Medulla oblongata (tissue), 1 donor: ENCODE data around the gene HDAC4.

Experiments
- DNase-seq: peaks from one replicate; pipeline ENCODE4 v3.0.0-alpha.2; 2015; ENCODE audit errors: extremely low spot score

The HDAC4 gene

GRCh38 chr2:239067196-239067865 is 333.5 kb downstream of the HDAC4 start:
- no peak for DNase-seq

- DNase-seq, result no peak
Measured at GRCh38 chr2:239066597-239066996, 334.2 kb downstream of the HDAC4 start.

- DNase-seq, result no peak
Measured at GRCh38 chr2:239065962-239066361, 334.9 kb downstream of the HDAC4 start.

- no peak for DNase-seq
Measured at GRCh38 chr2:239065537-239065936, 335.3 kb downstream of the HDAC4 start.

- DNase-seq, result no peak
Measured at GRCh38 chr2:239064891-239065290, 335.9 kb downstream of the HDAC4 start.

- no peak for DNase-seq
Measured at GRCh38 chr2:239064253-239064652, 336.6 kb downstream of the HDAC4 start.

GRCh38 chr2:239062743-239063142 is 338.1 kb downstream of the HDAC4 start:
- DNase-seq, result no peak

- no peak for DNase-seq
Measured at GRCh38 chr2:239061824-239062570, 338.8 kb downstream of the HDAC4 start.

GRCh38 chr2:239061121-239061666 is 339.6 kb downstream of the HDAC4 start:
- no peak for DNase-seq

GRCh38 chr2:239060676-239061075 is 340.1 kb downstream of the HDAC4 start:
- DNase-seq, result no peak

GRCh38 chr2:239059854-239060253 is 341.0 kb downstream of the HDAC4 start:
- no peak for DNase-seq

GRCh38 chr2:239058766-239059165 is 342.1 kb downstream of the HDAC4 start:
- DNase-seq, result no peak

- DNase-seq, result no peak
Measured at GRCh38 chr2:239057533-239057932, 343.3 kb downstream of the HDAC4 start.

GRCh38 chr2:239056611-239057010 is 344.2 kb downstream of the HDAC4 start:
- no peak for DNase-seq

- no peak for DNase-seq
Measured at GRCh38 chr2:239055756-239056493, 344.9 kb downstream of the HDAC4 start.

- DNase-seq, result no peak
Measured at GRCh38 chr2:239054921-239055320, 345.9 kb downstream of the HDAC4 start.

- no peak for DNase-seq
Measured at GRCh38 chr2:239053801-239054503, 346.9 kb downstream of the HDAC4 start.

- no peak for DNase-seq
Measured at GRCh38 chr2:239052798-239053665, 347.8 kb downstream of the HDAC4 start.

GRCh38 chr2:239051891-239052445 is 348.9 kb downstream of the HDAC4 start:
- no peak for DNase-seq

GRCh38 chr2:239050252-239050649 is 350.6 kb downstream of the HDAC4 start:
- no peak for DNase-seq
